IPS-15b (cell line): ENCODE data around the gene RPS6KA2.

Experiments
- H3K27me3 ChIP-seq: one replicate; pipeline ENCODE4 v1.6.1; 2013; ENCODE audit warnings: low read length; ENCODE audit not compliant: control insufficient read depth, insufficient read depth
- H3K36me3 ChIP-seq: one replicate; pipeline ENCODE4 v1.6.1; 2013; ENCODE audit warnings: low read length; ENCODE audit not compliant: control insufficient read depth, insufficient read depth
- H3K4me1 ChIP-seq: one replicate; pipeline ENCODE4 v1.6.1; 2013; ENCODE audit warnings: mild to moderate bottlenecking, low read length; ENCODE audit not compliant: control insufficient read depth, insufficient read depth
- H3K4me3 ChIP-seq: one replicate; pipeline ENCODE4 v1.5.1; 2013; ENCODE audit warnings: low read depth, low read length
- H3K9ac ChIP-seq: one replicate; pipeline ENCODE4 v1.6.1; 2013; ENCODE audit warnings: low read depth, mild to moderate bottlenecking, low read length
- H3K9me3 ChIP-seq: one replicate; pipeline ENCODE4 v1.6.1; 2013; ENCODE audit warnings: mild to moderate bottlenecking, low read length; ENCODE audit not compliant: control insufficient read depth, insufficient read depth

RPS6KA2 gene

DNA sequence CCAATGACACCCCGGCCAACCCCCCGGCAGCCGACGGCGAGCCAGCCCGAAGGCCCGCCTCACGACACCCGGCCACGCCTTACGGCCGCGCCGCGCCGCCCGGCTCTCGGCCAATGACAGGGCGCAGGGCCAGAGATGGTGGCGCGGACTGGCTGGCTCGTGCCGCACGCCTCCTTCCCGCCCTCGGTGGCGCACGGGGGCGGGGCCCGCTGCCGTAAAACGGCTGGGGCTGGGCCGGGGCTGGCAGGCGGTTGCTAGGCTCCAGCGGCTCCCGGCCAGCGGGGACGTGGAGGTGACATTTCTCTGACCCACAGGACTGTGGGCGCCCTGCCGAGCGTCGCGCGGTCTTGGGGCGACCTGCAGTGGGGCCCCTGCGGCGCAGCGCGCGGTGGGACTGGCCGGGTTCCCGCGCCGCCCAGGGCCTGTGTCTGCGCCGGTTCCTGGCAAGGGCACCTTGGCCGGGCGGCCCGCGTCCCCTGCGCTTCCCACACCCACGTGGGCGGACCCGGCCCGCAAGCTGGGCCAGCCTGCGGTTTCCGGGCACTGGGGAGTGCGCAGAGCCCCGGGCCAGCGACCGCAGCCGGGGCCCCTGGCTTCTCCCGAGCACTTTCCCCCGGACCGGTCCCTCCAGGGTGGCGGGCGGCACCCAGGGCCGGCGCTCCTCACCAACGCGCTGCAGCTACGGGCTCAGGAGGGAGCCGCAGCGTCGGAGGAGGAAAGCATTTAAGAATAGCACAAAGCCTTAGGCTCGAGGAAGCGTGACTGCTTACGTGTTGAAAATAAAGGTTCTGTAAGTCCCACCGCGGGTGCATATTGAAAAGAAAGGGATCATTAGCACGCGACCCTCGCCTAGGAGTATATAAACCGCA is 243.9 kb downstream of the RPS6KA2 start, which contains the start of gene MPC1:
Gene MPC1 (minus strand): TSS at position 8 of the 869 bp plus-strand sequence. CDS start 64 bp downstream, outside the sequence.
- no peaks in the 10 kb centered on the region for H3K4me1 ChIP-seq
- H3K9me3 ChIP-seq = no peaks in the 10 kb centered on the region
- no peaks in the 10 kb centered on the region for H3K36me3 ChIP-seq
- H3K9ac ChIP-seq = peak within 1 kb of the TSS; percentile 49
- H3K27me3 ChIP-seq = no peaks in the 10 kb centered on the region
- peak within 1 kb of the TSS; percentile 86 for H3K4me3 ChIP-seq

DNA sequence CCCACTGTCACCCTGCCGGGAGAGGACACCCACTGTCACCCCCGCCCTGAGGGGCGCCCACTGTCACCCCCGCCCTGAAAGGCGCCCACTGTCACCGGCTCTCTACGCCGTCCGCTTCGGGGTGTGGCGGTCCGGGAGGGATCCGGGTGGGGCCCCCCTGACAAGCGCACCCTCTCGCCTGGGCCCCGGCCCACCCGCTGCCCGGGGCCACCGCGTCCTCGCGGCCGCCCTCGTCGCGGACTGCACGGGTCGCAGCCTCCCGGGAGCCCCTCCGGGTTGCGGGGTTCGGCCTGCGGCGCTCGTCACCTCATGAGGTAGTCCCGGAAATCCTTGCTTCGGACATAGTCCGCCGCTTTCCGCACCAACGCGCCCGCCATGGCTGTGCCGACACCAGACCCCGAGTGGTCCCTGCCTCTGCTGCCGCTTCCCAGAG is 244.5 kb downstream of the RPS6KA2 start:
- H3K9ac ChIP-seq = no peak overlapping the region
- H3K4me3 ChIP-seq = peak overlapping the region; percentile 86

GRCh38 chr6:166381733-166382499 is 245.1 kb downstream of the RPS6KA2 start:
- no peaks in the 10 kb centered on the region for H3K9me3 ChIP-seq
- no peaks in the 10 kb centered on the region for H3K27me3 ChIP-seq
- H3K36me3 ChIP-seq = no peaks in the 10 kb centered on the region
- H3K9ac ChIP-seq = no peak overlapping the region
- no peaks in the 10 kb centered on the region for H3K4me1 ChIP-seq
- H3K4me3 ChIP-seq = peak overlapping the region; percentile 86

More for the DNA sequence above, 244.5 kb downstream of the RPS6KA2 start:
- no peaks in the 10 kb centered on the region for H3K9me3 ChIP-seq
- H3K27me3 ChIP-seq = no peaks in the 10 kb centered on the region
- H3K4me1 ChIP-seq = no peaks in the 10 kb centered on the region
- no peaks in the 10 kb centered on the region for H3K36me3 ChIP-seq

- Histone ChIP-seq H3K4me1 (no peaks in the 10 kb centered on the region), H3K27me3 (no peaks in the 10 kb centered on the region), H3K9me3 (no peaks in the 10 kb centered on the region), H3K9ac (no peak overlapping the region), H3K4me3 (peak overlapping the region; percentile 86), H3K36me3 (no peaks in the 10 kb centered on the region)
These were observed 245.7 kb downstream of the RPS6KA2 start for GRCh38 chr6:166381381-166381732.

- H3K9ac ChIP-seq = no peak overlapping the region
- no peaks in the 10 kb centered on the region for H3K36me3 ChIP-seq
- no peaks in the 10 kb centered on the region for H3K4me1 ChIP-seq
- H3K9me3 ChIP-seq = no peaks in the 10 kb centered on the region
- no peak overlapping the region for H3K4me3 ChIP-seq
- no peaks in the 10 kb centered on the region for H3K27me3 ChIP-seq
These were observed 247.3 kb downstream of the RPS6KA2 start for GRCh38 chr6:166379800-166380199.

DNA sequence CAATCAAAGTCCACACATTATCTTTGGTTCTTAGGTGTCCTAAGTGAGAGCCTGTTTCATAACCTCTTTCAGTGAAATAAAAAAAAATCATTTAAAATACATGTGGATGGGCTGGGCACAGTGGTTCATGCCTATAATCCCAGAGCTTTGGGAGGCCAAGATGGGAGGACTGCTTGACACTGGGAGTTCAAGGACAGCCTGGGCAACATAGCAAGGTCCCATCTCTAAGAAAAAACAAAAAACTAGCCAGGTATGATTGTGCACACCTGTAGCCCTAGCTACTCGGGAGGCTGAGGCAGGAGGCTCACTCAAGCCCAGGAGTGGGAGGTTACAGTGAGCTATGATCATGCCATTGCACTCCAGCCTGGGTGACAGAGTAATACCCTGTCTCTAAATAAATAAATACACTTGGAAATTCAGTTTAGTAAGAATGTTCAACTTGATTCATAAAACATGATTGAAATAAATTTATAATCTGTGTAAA is 247.9 kb downstream of the RPS6KA2 start:
- no peaks in the 10 kb centered on the region for H3K4me1 ChIP-seq
- no peaks in the 10 kb centered on the region for H3K9me3 ChIP-seq
- H3K27me3 ChIP-seq = no peaks in the 10 kb centered on the region
- H3K4me3 ChIP-seq = no peak overlapping the region
- H3K9ac ChIP-seq = no peak overlapping the region
- no peaks in the 10 kb centered on the region for H3K36me3 ChIP-seq

DNA sequence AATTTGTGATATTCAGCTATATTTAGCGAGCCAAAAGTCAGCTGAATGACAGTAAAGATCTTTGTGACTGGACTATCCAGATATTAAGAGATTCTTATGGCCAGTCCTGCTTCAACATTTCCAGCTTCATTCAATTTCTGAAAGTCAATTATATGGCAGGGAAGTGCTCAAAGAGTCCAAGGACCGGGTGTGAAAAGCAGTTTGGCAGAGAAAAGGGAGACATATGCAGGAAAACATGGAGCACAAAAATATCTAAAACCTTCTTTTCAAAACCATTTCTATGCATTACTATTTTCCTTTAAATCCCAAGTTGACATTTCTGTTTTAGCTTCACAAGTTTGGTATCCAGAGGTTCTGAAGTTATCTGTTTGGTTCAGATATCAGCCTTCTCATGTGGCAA is 249.3 kb downstream of the RPS6KA2 start:
- no peaks in the 10 kb centered on the region for H3K36me3 ChIP-seq
- no peak overlapping the region for H3K4me3 ChIP-seq
- H3K9me3 ChIP-seq = no peaks in the 10 kb centered on the region
- no peaks in the 10 kb centered on the region for H3K4me1 ChIP-seq
- H3K9ac ChIP-seq = no peak overlapping the region
- H3K27me3 ChIP-seq = no peaks in the 10 kb centered on the region

DNA sequence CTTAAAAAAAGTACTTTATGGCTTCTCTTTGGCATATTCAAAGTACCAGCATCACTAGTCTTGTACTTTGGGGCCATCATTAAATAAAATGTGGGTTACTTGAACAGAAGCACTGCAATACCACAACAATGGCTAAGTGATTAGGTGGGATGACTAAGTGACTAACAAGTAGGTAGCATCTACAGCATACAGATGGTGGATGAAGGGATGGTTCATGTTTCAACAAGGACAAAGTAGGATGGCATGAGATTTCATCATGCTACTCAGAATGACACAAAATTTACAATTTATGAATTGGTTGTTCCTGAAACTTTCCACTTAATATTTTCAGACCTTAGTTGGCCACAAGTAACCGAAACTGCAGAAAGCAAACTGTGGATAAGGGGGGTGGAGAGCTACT is 252.0 kb downstream of the RPS6KA2 start:
- no peaks in the 10 kb centered on the region for H3K27me3 ChIP-seq

GRCh38 chr6:166370489-166370888 is 256.6 kb downstream of the RPS6KA2 start:
- H3K36me3 ChIP-seq = no peaks in the 10 kb centered on the region

More for the DNA sequence above, 252.0 kb downstream of the RPS6KA2 start:
- Histone ChIP-seq H3K9me3 (no peaks in the 10 kb centered on the region), H3K36me3 (no peaks in the 10 kb centered on the region), H3K9ac (no peak overlapping the region), H3K4me3 (no peak overlapping the region), H3K4me1 (no peaks in the 10 kb centered on the region)

GRCh38 chr6:166369782-166370181 is 257.3 kb downstream of the RPS6KA2 start:
- H3K36me3 ChIP-seq = no peaks in the 10 kb centered on the region
- H3K9ac ChIP-seq = no peak overlapping the region
- H3K4me1 ChIP-seq = peaks cover 23% of the 10 kb centered on the region
- H3K9me3 ChIP-seq = no peaks in the 10 kb centered on the region
- no peak overlapping the region for H3K4me3 ChIP-seq
- H3K27me3 ChIP-seq = no peaks in the 10 kb centered on the region

More at GRCh38 chr6:166370489-166370888, 256.6 kb downstream of the RPS6KA2 start:
- no peak overlapping the region for H3K9ac ChIP-seq
- no peaks in the 10 kb centered on the region for H3K27me3 ChIP-seq
- no peaks in the 10 kb centered on the region for H3K9me3 ChIP-seq
- peaks cover 18% of the 10 kb centered on the region for H3K4me1 ChIP-seq
- H3K4me3 ChIP-seq = no peak overlapping the region

- peaks cover 28% of the 10 kb centered on the region for H3K4me1 ChIP-seq
- no peak overlapping the region for H3K4me3 ChIP-seq
- no peak overlapping the region for H3K9ac ChIP-seq
- no peaks in the 10 kb centered on the region for H3K36me3 ChIP-seq
- H3K9me3 ChIP-seq = no peaks in the 10 kb centered on the region
- H3K27me3 ChIP-seq = no peaks in the 10 kb centered on the region
These were observed 260.1 kb downstream of the RPS6KA2 start for GRCh38 chr6:166366921-166367320.
